Fibroblast of gingiva (primary cell): ENCODE data around the gene PARM1.
"Not testable (repeated sequence)": the region's sequence is repeated elsewhere in the genome, so short reads cannot be mapped to it uniquely, and the experiment has no call there.

Source experiments
- DNase-seq: peaks from one replicate; pipeline ENCODE4 v3.0.0-alpha.2; 2011; ENCODE audit warnings: low read depth

Gene PARM1

GRCh38 chr4:74983253-74983635 lies 50.3 kb downstream of the PARM1 start:
- DNase-seq: no peak

GRCh38 chr4:74990276-74990875 lies 57.5 kb downstream of the PARM1 start:
- no peak for DNase-seq

- not testable (repeated sequence) for DNase-seq
Measured at GRCh38 chr4:74994436-74994835, 61.5 kb downstream of the PARM1 start.

GRCh38 chr4:74996996-74997395 lies 64.1 kb downstream of the PARM1 start:
- DNase-seq: no peak

- DNase-seq: no peak
Measured at GRCh38 chr4:74997948-74998729, 65.2 kb downstream of the PARM1 start.

GRCh38 chr4:74999714-75000309 lies 66.9 kb downstream of the PARM1 start:
- no peak for DNase-seq

- DNase-seq: no peak
Measured at GRCh38 chr4:75001871-75002270, 69.0 kb downstream of the PARM1 start.

GRCh38 chr4:75002381-75002780 lies 69.5 kb downstream of the PARM1 start:
- no peak for DNase-seq

- DNase-seq: no peak
Measured at GRCh38 chr4:75003979-75004378, 71.1 kb downstream of the PARM1 start.

- DNase-seq: no peak
Measured at GRCh38 chr4:75004755-75005668, 72.1 kb downstream of the PARM1 start.

- DNase-seq: no peak
Measured at GRCh38 chr4:75005727-75006126, 72.8 kb downstream of the PARM1 start.

- no peak for DNase-seq
Measured at GRCh38 chr4:75007891-75008290, 75.0 kb downstream of the PARM1 start.

GRCh38 chr4:75009138-75009537 lies 76.2 kb downstream of the PARM1 start:
- DNase-seq: no peak

- DNase-seq: no peak
Measured at GRCh38 chr4:75011131-75011795, 78.3 kb downstream of the PARM1 start.

- DNase-seq: no peak
Measured at GRCh38 chr4:75015627-75016026, 82.7 kb downstream of the PARM1 start.

GRCh38 chr4:75016472-75016871 lies 83.6 kb downstream of the PARM1 start:
- DNase-seq: no peak

- DNase-seq: no peak
Measured at GRCh38 chr4:75018811-75019479, 86.0 kb downstream of the PARM1 start.

- DNase-seq: no peak
Measured at GRCh38 chr4:75025431-75025830, 92.5 kb downstream of the PARM1 start.

- no peak for DNase-seq
Measured at GRCh38 chr4:75028196-75028854, 95.4 kb downstream of the PARM1 start.

GRCh38 chr4:75030028-75030427 lies 97.1 kb downstream of the PARM1 start:
- DNase-seq: no peak
